GM18868 (cell line): ENCODE measurements around the gene PSAP.
"Not testable (repeated sequence)": the region's sequence is repeated elsewhere in the genome, so short reads cannot be mapped to it uniquely, and the experiment has no call there.

ENCODE experiments used
- ATAC-seq: cut with Tn5 transposase; IDR thresholded peaks from one replicate; pipeline ENCODE4 v1.9.1; 2021; ENCODE audit warnings: mild to moderate bottlenecking, moderate library complexity; ENCODE audit not compliant: unreplicated experiment

The PSAP gene

DNA sequence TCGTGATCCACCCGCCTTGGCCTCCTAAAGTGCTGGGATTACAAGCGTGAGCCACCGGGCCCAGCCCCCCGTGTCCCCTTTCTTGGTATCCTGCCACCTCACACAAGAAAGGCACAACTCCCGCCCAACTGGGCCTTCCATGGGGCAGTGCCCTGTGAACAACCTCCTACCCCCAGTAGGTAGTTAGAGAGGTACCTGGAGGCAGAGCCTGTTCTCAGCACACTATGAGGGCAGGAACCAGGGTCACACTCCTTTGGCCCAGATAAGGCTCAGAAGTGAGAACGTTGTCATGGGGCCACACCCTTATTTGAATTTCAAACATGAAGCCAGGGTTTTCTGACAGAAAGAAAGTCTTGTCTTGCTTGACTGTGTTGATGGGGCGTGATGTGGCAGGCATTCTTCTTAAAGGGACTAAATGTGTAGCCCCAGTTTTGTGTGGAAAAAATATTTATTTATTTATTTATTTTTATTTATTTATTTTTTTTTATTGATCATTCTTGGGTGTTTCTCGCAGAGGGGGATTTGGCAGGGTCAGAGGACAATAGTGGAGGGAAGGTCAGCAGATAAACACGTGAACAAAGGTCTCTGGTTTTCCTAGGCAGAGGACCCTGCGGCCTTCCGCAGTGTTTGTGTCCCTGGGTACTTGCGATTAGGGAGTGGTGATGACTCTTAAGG, 23.8 kb upstream of the PSAP start:
- ATAC-seq = not testable (repeated sequence)

DNA sequence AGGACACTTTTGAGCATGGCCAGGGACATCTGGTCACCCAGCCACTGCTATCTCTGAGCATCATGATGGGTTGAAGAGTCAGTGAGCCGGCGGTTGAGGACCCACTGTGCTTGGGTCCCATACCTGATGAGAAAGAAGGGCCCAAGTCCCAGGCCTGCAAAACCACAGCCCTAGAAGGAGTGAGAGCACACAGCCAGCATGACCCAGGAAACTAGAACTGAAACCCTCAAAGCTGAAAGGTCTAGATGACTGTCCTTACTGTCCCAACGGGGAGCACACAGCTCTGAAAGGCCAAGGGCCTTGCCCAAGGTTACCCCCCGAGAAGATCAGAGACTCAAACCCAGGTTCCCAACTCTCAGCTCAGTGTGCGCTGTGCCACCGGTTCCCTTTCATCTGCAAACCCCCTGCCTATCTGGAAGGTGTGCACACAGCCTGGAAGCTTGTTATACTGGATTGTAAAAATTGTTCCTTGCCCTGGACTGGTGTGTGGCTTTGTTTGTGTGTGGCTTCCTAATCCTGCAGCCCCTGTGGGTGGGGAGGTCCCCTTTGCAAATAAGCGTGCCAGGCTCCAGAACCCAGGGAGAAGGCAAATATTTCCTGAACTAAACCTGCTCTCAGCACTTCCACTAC, 22.6 kb upstream of the PSAP start:
- peak; percentile 89 for ATAC-seq

DNA sequence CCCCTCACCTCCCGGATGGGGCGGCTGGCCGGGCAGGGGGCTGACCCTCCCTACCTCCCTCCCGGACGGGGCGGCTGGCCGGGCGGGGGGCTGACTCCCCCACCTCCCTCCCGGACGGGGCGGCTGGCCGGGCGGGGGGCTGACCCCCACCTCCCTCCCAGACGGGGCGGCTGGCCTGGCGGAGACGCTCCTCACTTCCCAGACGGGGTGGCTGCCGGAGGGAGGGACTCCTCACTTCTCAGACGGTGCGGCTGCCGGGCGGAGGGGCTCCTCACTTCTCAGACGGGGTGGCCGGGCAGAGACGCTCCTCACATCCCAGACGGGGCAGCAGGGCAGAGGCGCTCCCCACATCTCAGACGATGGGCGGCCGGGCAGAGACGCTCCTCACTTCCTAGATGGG, 18.6 kb upstream of the PSAP start:
- not testable (repeated sequence) for ATAC-seq

DNA sequence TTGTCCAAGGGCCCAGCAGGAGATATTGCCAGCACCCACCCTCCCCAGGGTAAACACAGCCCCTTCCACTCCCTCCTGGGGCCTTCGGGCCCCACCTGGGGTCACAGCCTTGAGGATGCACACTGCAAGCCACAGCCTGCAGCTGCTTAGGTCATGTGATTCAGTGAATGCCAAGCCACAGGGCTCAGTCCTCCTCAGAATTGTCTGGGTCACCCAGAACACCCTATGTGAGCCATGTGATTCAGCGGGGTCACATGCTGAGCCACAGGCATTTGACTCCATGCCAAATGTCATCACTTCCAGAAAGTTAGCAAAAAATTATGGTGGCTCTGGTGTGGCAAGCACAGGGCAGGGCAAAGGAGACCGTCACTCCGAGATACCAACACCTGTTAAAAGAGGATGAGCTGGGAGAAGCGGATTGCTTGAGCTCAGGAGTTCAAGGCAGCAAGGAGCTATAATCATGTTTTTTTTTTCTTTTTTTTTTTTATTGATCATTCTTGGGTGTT, 17.2 kb upstream of the PSAP start:
- ATAC-seq = no peak

DNA sequence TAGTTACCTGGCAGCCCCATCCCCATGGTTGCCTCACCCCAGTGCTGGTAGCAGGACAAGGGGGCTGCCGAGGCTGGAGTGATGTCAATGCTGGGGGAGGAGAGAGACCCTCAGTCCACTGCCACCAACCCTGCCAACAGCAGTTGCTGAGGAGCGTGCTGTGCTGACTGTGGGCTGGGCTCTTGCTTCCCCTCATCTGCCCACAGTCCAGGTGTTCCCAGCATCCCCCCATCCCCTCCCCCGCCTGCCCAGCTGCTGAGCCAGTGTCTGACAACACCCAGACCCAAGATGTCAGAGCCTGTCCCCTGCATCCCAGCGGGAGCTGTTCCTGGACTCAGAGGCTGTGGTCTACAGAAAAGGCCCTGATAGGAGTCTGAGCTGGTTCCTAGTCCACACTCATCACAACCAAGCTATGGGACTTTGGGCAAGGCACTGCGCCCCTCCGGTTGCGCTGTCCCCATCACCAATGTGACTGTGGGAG, 14.6 kb upstream of the PSAP start:
- no peak for ATAC-seq

DNA sequence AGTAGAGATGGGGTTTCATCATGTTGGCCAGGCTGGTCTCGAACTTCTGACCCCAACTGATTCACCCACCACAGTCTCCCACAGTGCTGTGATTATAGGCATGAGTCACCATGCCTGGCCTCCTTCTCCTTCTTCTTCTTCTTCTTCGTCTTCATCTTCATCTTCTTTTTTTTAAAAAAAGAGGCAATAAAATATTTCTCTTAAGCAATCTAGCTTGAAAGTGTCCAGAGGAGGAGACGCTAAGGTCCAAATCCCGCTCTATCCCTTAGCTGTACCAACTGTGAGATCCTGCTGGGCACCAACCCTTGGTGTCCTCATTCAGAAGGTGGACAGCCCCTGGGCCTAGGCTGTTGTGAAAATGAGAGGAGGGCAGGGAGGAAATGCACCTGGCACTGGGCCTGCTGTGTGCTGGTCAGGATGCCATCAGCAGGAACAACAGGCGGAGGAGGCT, 13.9 kb upstream of the PSAP start:
- no peak for ATAC-seq

DNA sequence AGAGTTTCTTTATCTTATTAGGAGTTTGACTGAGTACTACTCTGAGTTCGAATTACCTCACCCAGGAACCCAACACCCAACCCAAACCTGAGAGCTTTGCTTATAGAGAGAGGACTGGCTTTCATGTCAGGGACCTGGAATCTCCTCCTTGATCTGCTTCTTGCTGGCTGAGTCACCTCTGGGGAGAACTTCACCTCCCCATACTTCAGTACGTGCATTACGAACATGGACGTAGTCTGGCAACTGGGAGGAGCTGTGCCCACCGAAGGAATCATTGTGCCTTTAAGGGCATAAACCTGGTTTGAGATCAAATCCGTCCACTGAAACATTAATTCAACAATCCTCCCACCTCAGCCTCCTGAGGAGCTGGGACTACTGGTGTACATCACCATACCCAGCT, 12.2 kb upstream of the PSAP start:
- no peak for ATAC-seq

DNA sequence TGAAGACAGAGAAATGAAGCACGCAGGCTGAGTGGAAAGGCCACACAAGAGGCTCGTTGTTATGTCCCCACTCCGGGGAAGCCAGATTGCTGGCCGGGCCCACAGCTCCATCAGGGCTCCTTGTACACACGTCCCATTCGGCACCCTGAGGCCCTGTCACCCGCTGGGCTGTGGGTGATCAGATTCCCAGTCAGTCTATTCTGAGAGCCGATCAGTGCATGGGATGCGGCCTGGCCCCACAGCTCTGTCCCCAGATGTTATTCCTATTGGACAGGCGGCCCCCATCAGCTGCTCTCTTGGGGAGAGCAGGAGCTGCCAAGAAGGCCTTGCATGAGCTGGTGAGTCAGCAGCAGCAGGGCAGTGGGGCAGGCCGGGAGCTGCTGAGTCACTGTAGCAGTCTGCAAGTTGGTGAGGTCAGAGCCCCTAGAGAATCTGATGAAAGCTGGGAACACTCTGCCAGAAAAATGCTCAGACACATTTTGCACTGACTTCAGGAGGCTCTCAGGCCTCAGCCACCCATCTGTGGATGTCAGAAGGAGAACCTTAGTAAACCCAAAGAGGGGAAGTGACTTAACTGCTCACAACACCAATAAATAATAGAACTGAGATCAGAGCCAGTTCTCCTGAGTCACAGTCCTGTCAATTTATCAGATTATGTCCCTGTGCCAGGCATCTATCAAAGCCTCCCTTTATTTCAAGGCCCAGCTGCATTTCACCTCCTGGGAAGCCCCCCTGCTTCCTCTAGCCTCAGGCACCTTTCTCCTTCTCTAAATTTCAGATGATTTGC, 9.4 kb upstream of the PSAP start:
- ATAC-seq = peak; percentile 78

DNA sequence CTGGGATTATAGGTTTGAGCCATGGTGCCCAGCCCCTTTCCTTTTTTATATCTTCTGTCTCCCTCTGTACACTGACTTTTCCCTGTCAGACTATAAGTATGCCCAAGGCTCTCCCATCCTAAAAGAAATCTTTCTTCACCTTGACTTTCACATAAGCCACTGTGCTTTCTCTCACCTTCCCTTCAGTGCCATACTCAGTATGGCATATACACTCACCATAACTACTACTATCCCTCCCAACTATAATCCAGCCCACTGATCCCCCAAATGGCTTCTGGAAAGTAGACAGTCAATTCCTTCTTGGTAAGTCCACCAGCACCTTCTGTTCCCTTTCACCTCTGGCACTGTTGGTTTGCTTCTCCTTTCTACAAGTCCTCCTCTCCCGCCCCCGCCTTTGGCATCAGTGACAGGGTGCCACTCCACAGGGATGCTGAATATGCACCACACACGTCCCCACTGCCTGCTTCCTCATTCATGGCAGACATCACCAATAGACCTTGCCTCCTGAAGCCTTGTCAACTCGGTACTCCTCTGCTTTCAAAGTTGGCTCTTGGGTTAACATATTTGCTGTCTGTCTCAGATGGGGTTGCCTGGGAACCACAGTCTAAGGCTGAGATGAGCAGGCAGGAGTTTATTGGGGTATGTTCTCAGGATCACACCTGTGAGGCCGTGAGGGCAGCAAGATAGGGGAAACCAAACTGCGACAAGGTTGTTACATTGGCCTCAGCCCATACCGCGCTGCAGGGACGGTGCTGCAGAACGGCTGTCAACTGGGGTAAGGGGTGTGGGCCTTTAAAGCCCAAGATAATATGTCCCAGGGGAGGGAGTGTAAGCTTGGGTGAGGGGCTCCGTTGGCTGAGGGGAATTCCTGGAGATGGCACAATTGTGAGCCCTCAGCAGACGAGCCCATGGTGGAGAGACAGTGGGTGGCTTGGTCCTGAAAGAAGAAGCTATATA, 7.2 kb upstream of the PSAP start:
- ATAC-seq = no peak

DNA sequence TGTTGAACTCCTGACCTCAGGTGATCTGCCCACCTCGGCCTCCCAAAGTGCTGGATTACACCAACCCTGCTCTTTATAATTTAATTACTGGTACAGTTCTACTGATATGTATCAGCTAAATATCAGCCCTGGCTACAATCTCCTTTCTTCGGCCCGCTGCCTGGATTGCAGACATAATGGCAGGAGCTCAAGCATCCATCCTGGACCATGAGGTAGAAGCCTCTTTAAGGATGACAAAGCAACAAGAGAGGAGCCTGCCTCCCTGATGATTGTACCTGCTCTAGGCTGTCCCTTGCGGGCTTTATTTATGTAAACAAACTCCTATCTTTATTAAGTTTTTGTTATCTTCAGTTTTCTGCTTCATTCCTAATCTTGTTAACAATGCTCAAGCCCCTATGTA, 5.6 kb upstream of the PSAP start:
- no peak for ATAC-seq

DNA sequence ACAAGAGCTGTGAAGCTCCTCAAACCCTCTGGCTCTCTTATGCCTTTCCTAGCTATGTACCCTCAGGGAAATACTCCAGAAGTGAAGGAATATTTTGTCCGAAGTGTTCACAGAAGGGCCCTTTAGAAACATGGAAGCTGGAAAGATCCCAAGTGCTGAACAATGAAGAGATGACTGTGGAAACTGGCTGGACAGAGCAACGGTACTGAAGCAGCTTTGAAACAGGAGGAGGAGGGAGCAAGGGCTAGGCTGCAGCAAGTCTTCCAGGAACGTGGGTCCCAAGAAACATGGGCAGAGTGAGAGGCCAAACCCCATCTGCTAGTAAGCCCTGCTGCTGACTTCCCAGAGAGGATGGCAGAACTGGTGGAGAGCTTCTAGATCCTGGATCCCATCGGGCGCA, 3.0 kb upstream of the PSAP start:
- ATAC-seq = no peak

DNA sequence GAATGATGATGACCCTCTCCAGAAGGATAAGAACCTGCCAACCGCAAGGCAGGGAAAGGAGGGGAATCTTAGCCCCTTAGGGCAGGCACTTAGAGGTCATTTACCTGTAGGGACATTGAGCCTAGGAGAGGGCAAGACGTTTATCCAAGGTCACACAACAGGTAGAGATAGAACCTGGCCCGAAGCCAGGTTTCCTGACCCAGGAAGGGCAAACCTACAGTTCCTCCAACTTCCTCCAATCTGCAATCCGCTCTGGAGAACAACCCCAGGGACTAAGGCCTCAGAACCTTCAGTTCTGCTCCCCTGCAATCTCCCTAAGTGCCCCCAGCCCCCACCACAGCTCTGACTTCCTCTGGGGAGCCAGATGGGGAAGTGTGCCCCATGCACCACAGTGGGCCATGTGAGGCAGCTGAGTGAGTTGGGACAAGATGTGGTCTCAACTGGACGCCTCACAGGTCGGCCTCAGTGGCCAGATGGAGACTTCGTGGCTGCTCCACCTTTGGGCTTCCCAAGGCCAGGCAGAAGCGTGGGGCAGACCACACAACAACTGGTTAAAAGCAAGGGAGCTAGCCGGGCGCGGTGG, 1.4 kb upstream of the PSAP start:
- ATAC-seq = no peak

DNA sequence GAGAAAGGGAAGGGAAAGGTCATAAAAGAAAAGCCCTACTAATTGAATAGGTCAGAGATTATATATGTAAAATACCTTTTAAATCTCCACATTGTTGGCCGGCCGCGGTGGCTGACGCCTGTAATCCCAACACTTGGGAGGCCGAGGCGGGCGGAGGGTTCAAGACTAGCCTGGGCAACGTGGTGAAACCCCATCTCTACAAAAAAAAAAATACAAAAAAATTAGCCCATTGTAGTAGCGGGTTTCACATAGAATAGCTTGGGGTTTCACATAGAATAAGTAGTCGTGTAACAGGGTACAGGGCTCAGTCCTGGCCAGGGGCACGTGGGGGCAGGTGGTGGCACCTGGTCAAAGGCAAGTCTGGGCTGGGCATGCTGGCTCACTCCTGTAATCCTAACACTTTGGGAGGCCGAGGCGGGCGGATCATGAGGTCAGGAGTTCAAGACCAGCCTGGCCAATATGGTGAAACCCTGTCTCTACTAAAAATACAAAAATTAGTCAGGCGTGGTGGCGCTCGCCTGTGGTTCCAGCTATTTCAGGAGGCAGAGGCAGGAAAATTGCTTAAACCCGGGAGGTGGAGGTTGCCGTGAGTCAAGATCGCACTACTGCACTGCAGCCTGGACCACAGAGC, 529 bp upstream of the PSAP start:
- ATAC-seq = peak; percentile 18

DNA sequence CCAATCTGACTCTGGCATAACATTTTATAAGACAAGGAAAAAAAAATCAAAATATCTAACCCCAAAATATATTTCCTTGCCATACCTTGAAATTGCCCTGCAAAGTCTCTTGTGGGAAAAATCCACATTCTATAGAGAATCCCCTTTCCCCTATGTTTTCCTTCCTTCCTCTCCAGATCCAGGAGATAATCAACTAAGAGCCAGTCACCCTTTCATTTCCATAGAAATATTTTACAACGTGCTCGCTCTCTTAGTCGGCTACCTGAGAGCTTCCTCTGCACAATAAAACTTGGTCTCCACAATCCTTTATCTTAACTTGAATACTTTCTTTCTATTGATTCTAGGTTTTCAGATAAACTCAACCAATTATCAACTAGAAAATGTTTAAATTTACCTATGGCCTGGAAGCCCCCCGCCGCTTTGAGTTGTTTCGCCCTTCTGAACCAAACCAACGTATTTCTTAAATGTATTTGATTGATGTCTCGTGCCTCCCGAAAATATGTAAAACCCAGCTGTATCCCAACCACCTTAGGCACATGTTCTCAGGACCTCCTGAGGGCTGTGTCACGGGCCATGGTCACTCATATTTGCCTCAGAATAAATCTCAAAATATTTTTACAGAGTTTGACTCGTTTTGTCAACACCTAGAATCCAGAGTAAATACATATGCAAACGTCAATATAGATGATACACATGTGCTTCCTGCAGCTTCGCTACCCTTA, 869 bp downstream of the PSAP start:
- ATAC-seq = no peak

DNA sequence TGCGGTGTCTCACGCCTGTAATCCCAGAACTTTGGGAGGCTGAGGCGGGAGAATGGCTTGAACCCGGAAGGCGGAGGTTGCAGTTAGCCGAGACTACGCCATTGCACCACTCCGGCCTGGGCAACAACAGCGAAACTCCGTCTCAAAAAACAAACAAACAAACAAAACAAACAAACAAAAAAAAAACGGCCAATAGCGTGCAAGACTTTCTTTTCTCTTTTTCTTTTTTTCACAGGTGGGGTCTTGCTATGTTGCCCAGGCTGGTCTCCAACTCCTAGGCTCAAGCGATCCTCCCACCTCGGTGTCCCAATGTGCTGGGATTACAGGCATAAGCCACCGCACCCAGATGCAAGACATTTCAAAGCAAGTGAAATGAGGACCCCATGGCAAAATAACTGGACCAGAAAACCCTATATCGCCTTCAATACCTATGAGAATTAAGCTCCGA, 1.6 kb downstream of the PSAP start:
- no peak for ATAC-seq

DNA sequence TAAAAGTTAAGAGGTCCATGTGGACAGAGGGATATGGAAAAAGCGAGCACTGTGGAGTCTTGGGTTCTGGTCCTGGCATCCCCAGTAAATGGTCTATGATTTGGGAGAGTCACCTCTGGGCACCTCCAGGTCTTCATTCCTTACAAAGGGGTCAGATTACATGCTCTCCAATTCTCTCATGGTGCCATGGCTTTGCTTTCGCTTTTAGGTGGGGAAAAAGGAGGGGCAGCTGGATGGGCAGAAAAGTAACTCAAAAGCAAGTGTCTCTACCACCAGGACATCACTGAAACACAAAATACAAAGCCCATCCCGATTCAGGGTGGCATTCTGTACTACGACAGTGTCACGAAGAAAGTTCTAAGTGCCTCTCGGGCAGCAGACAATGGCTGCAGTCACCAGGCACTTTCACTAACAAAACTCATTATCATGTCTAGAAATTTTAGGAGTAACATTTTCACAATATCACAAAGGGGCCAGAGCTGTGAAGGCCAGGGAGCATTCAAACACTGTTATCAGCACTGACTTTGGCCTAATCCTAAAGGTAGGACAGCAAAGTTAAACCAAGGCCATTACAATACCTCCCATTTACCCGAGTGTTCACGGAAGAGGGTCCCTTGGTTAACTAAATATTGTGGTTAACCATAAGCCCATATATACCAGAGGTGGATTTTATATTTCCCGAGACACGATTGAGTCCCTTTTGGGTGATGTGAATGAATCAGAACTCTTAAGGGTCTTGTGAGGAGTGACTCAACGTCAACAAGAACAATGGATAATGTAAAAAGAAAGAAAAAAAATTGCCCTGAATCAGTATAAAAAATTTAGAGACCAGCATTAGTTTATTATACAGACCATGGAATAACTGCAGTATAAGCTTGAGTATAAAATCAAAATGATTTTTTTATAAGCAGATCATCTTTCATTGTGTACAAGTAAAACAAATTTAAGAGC, 2.5 kb downstream of the PSAP start:
- ATAC-seq = no peak

DNA sequence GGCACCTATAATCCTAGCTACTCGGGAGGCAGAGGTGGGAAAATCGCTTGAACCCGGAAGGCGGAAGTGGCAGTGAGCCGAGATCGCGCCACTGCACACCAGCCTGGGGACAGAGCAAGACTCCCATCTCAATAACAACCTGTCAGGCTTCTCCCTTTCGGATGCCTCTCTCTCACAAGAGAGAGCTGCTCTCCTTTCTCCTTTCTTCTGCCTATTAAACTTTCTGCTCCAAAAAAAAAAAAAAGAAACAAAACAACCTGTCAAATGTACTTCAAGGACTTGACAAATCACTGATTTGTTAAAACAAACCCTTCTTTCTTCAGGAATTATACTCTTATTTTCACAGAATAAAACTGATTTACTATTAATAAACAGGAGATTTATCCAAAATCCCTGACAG, 3.6 kb downstream of the PSAP start:
- ATAC-seq = no peak

DNA sequence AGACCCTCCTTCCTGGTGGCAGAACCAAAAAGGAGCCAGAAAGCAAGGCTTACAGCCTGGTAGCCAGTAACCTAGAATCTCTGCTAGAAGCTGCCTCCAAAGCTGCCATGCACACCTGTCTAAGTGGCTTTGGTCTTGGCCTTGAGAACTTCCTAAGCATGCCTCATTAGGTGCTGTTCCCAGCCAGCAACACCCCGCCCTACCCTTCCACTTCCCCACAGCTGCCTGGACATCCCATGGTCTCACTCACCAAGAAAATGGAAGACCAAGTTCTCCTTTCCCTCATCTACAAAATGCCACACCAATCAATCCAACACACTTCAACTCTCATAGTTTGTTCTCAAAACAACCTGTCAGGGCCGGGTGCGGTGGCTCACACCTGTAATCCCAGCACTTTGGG, 4.2 kb downstream of the PSAP start:
- ATAC-seq = no peak
